AG04450 (cell line): ENCODE measurements around the gene DOLPP1. TPM values are rescaled to one million over a fixed set of nuclear protein-coding genes. Genes with fewer than 3 reads are reported as not detected.

Experiments used
- CTCF ChIA-PET: fragments of 300-600, 350-600 bp; formaldehyde crosslinking; extraction: SDS; loops from one replicate; lab custom pipeline; 2022; ENCODE audit warnings: antibody characterized with exemption, inconsistent platforms; lab: Charles Lee
- POLR2A ChIA-PET: fragments of 350-600 bp; formaldehyde crosslinking; extraction: SDS; loops from one replicate; lab custom pipeline; 2021; ENCODE audit warnings: antibody characterized with exemption, inconsistent platforms; lab: Yijun Ruan, JAX
- DNase-seq: peaks from one replicate; pipeline ENCODE4 v3.0.0-alpha.2; 2011; ENCODE audit warnings: low read depth, low spot score
- H3K27ac ChIP-seq: one replicate; pipeline ENCODE4 v1.5.1; 2012; ENCODE audit warnings: low read depth, low read length, control low read depth
- H3K27me3 ChIP-seq: one replicate; pipeline ENCODE4 v1.6.0; 2012; ENCODE audit warnings: low read length; ENCODE audit not compliant: control insufficient read depth, insufficient read depth
- H3K4me3 ChIP-seq: 2 replicates; pipeline ENCODE4 v1.5.1; 2011; ENCODE audit warnings: mild to moderate bottlenecking, low read depth, low read length, control low read depth
- H3K9me3 ChIP-seq: 2 replicates; pipeline ENCODE4 v1.5.1; 2012; ENCODE audit warnings: low read length; ENCODE audit not compliant: control insufficient read depth, insufficient read depth
- polyA plus RNA-seq: library from polyadenylated mRNA; depleted of rRNA; stranded (reverse); fragments of >200 nt; gene quantifications from 2 replicates; pipeline ENCODE4 v1.2.3, GENCODE V29; 2011; rRNA removed
- TF ChIP-seq, protein P1 (sequence below): IDR thresholded peaks from 2 replicates; pipeline ENCODE4 v1.5.1; 2011; ENCODE audit warnings: low read depth, low read length, control low read depth, inconsistent platforms

The DOLPP1 gene
- polyA plus RNA-seq, 1 experiment = 11.9 TPM

DNA sequence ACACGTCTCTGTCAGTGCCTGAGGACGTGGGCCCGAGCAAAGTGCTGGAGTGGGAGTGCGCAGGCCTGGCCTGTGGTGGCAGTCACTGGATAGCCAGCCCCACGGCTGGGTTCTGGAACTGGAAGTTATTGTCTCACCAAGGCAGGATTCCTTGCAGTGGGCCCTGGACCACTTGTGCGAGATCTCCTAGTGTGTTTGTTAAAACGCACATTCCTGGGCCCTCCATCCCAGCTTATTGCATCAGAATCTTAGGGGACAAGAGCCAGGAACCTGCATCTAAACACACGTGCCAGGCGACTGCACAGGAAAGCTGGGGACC, 57.2 kb downstream of the DOLPP1 start:
- H3K4me3 ChIP-seq = no peak overlapping the region
- DNase-seq = no peak
- H3K27me3 ChIP-seq = no peaks in the 10 kb centered on the region
- ChIA-PET CTCF (interaction anchor here (0.6 to 16.1 kb wide), 7 partner anchors 7 to 489 kb away, joined by 3 to 302 read pairs (median 21); partner anchors contain the start of genes C9orf50 and NTMT1), POLR2A (interaction anchor here (2.8 to 3.3 kb wide), 2 partner anchors 36 to 40 kb away, joined by 28 to 44 read pairs; partner anchors contain the start of gene IER5L)
- peak overlapping the region; percentile 52 for H3K27ac ChIP-seq
- TF ChIP-seq, protein P1, sequence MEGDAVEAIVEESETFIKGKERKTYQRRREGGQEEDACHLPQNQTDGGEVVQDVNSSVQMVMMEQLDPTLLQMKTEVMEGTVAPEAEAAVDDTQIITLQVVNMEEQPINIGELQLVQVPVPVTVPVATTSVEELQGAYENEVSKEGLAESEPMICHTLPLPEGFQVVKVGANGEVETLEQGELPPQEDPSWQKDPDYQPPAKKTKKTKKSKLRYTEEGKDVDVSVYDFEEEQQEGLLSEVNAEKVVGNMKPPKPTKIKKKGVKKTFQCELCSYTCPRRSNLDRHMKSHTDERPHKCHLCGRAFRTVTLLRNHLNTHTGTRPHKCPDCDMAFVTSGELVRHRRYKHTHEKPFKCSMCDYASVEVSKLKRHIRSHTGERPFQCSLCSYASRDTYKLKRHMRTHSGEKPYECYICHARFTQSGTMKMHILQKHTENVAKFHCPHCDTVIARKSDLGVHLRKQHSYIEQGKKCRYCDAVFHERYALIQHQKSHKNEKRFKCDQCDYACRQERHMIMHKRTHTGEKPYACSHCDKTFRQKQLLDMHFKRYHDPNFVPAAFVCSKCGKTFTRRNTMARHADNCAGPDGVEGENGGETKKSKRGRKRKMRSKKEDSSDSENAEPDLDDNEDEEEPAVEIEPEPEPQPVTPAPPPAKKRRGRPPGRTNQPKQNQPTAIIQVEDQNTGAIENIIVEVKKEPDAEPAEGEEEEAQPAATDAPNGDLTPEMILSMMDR = no peak
- H3K9me3 ChIP-seq = no peaks in the 10 kb centered on the region; the same call in 1 of the 2 replicates

DNA sequence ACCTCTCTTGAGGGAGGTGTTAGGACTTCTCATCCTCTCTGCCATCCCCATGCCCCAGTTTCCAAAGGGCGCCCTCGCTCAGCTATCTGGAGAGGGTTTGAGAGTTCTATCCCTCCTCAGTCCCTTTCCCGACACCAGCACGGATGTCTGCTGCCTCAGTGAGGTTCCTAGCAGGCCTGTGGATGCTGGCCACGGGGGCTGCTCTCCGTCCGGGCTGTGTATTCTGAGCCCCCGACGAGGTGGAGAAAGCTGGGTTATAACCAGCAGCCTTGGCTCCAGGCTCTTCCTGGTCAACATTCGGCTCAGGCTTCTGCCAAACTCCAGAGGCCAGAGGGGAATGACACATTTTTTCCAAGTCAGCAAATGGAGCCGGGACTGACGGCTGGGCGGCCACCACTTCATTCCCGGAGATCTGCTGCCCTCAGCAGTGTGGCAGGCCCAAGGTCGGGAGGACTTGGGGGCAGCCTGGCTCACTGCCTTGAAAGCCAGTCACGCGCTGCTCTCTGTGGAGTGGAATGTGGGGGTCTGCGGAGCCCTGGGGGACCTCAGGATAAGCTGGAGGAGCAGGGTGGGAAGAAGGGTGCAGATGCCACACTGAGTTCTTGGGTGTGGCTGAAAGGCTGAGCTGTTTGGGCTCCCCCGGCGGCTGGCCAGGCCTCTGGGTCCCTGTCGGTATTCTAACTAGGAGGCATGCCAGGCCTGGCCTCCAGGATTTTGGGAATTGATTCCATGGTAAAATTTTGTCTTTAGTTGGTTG, 57.7 kb downstream of the DOLPP1 start:
- no peaks in the 10 kb centered on the region; the same call in 1 of the 2 replicates for H3K9me3 ChIP-seq
- no peaks in the 10 kb centered on the region for H3K27me3 ChIP-seq
- ChIA-PET CTCF (interaction anchor here (0.6 to 16.1 kb wide), 21 partner anchors 7 to 644 kb away, joined by 3 to 302 read pairs (median 4); partner anchors contain the start of genes ASB6, C9orf50 and NTMT1), POLR2A (interaction anchor here (0.6 to 3.3 kb wide), 8 partner anchors 29 to 370 kb away, joined by 3 to 44 read pairs (median 10); partner anchors contain the start of gene IER5L)
- no peak overlapping the region for H3K4me3 ChIP-seq
- peak overlapping the region; percentile 75 for H3K27ac ChIP-seq
- TF ChIP-seq, protein P1 = no peak
- DNase-seq = no peak

DNA sequence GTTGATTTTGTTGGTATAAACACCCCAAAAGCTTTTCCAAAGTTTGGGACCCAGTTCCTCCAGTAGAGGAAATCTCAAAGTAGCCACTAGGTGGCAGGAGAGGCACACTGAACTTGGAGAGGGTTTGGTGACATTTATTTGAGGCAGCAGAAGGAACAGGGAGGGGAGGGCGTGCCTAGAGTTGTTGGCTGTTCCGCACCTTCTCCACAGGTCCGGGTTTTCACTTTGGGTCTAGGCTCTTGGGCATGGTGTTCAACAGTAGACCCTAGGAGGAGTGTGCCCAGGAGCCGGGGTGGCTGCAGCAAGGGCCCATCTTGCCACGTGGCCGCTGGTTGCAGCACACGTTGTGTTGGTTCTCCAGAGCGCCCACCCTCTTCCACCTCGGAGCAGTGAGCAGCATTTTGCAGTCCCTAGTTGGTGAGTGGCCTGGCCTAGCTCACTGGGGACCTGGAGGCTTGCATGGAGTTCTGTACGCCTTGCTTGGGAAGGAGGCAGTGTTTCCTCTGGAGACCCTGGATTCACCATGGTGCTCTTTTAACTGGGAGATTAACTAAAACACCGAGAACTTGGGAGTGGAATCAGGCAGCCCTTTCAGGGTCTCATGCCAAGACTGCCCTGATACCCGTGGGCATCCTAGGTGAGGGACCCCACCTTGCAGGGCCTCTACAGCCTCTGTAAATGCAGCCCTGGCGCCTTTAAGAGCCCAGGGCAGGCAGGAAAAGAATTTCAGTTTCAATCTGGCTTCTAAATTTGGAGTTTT, 58.5 kb downstream of the DOLPP1 start:
- Histone ChIP-seq H3K27ac (peak overlapping the region; percentile 100), H3K27me3 (no peaks in the 10 kb centered on the region), H3K9me3 (no peaks in the 10 kb centered on the region; the same call in 1 of the 2 replicates), H3K4me3 (peak overlapping the region; percentile 56)
- TF ChIP-seq, protein P1 = peak; percentile 89
- ChIA-PET POLR2A (interaction anchor here (0.6 to 3.3 kb wide), 25 partner anchors 8 to 603 kb away, joined by 3 to 44 read pairs (median 4); partner anchors contain the start of genes C9orf50 and IER5L), CTCF (interaction anchor here (0.6 to 16.1 kb wide), 23 partner anchors 8 to 644 kb away, joined by 3 to 302 read pairs (median 3); partner anchors contain the start of genes ASB6, C9orf50 and NTMT1)
- peak; percentile 59 for DNase-seq

DNA sequence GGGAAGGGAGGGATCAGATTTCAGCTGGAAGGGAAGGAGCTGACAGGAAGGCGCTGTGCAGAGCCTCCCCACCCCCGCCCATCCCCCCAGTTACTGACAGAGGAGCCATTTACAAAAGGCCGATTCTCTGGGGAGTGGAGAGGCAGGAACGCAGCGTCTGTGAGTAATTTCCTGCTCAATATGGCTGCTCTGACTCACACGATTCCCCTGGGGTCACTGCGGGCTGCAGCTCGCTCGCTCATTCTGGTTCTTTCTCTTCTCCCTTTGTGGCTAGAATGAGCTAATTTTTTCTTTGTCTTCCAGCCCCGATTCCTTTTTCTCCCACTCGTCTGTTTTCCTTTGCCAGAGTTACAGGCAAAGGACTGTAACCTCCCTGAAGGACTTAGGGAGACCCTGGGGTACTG, 59.1 kb downstream of the DOLPP1 start:
- POLR2A ChIA-PET = interaction anchor here (0.6 to 3.3 kb wide), 26 partner anchors 8 to 603 kb away, joined by 3 to 44 read pairs (median 4); partner anchors contain the start of genes C9orf50 and IER5L
- H3K4me3 ChIP-seq = peak overlapping the region; percentile 60
- peak; percentile 99 for DNase-seq
- TF ChIP-seq, protein P1 = no peak
- H3K27ac ChIP-seq = peak overlapping the region; percentile 100
- CTCF ChIA-PET = interaction anchor here (0.6 to 16.1 kb wide), 9 partner anchors 9 to 500 kb away, joined by 3 to 302 read pairs (median 10); partner anchors contain the start of genes C9orf50 and NTMT1
- H3K27me3 ChIP-seq = no peaks in the 10 kb centered on the region
- no peaks in the 10 kb centered on the region; the same call in 1 of the 2 replicates for H3K9me3 ChIP-seq

Other genes starting within 250 kb of the DOLPP1 start
- gene KYAT1, start 199.2 kb upstream of the DOLPP1 start, polyA plus RNA-seq = 5.2 and 7.0 TPM in 2 replicates
- 25.3 and 31.7 TPM in 2 replicates for gene LRRC8A, start 199.0 kb upstream of the DOLPP1 start, polyA plus RNA-seq
- 9.3 and 11.6 TPM in 2 replicates for gene PHYHD1, start 160.1 kb upstream of the DOLPP1 start, polyA plus RNA-seq
- 31.4 and 31.8 TPM in 2 replicates for gene DOLK, start 133.5 kb upstream of the DOLPP1 start, polyA plus RNA-seq
- gene NUP188, start 133.4 kb upstream of the DOLPP1 start, polyA plus RNA-seq = 46.3 and 52.1 TPM in 2 replicates
- gene SH3GLB2, start 52.8 kb upstream of the DOLPP1 start, polyA plus RNA-seq = 29.3 and 39.1 TPM in 2 replicates
- gene MIGA2, start 44.5 kb upstream of the DOLPP1 start, polyA plus RNA-seq = 10.6 and 13.1 TPM in 2 replicates
- 24.3 and 29.3 TPM in 2 replicates for gene CRAT, start 29.7 kb downstream of the DOLPP1 start, polyA plus RNA-seq
- gene PTPA, start 30.3 kb downstream of the DOLPP1 start, polyA plus RNA-seq = 140 and 159 TPM in 2 replicates
- 4.9 TPM in 2 replicates for gene IER5L, start 97.2 kb downstream of the DOLPP1 start, polyA plus RNA-seq